CD4-positive, alpha-beta T cell treated with Interleukin-10 for 1 hour (primary cell): ENCODE results near the gene GABARAPL2.
"Not testable (repeated sequence)": the region's sequence is repeated elsewhere in the genome, so short reads cannot be mapped to it uniquely, and the experiment has no call there.

Source experiments
- DNase-seq: peaks from one replicate; pipeline ENCODE4 v3.0.0-alpha.2; 2020

Gene GABARAPL2

DNA sequence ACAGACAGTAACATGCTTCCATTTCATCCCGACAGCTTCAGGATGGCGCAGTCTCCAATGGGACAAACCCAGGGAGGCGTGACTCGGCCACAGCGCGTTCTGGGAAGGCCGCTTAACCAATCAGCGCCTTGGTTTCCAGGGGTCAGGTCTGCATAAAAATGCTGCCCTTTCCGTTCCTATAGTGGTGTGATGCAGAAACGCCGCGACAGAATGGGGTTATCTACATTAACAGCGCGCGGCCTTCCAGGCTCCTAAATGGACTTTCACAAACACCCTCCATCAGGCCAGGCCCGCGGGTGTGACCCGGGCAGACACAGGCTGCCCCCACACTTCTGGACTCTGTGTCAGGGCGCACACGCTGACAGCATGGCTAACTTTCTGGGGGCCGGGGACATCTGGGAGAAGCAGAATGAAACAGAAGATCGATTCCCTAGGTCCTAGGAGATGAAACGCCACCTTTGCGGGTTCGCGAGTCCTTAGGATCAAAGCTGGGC lies 10.9 kb upstream of the GABARAPL2 start:
- no peak for DNase-seq

DNA sequence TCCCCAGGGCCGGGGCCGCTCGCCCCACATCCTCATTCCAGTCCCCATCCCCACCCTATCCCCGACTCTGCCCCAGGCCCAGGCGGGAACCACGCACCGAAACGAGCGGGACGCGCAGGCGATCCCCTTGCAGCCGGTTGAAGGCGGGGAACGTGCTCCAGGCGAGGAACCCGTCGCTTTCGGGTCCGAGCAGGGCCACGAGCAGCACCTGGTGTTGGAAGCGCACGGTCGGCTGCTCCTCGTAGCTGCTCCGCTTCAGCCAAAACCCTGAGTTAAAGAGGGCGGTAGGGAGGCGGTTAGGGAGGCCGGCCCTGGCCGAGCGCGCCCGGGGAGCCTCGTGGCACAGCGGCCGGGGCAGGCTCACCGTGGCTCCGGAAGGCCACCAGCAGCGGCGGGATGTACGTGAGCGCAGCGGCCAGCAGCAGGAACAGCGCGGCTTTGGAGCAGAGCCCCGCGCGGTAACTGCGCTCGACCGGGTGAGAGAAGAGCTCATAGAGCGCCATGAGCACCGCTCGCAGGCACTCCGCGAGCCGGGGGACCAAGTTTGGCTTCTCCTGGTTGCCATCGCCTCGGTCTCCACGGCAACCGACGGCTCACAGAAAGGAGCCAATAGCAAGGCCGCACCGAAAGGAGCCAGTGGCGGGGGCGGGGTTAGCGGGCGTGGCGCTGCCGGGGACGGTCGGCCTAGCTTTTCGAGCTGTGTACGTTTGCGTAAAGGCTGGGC lies 10.3 kb upstream of the GABARAPL2 start, which contains the start of gene TMEM231:
TSS of gene TMEM231 (minus strand) at position 546 of the 724 bp plus-strand sequence. CDS start at position 503, 43 bp downstream.
- peak; percentile 97 for DNase-seq

DNA sequence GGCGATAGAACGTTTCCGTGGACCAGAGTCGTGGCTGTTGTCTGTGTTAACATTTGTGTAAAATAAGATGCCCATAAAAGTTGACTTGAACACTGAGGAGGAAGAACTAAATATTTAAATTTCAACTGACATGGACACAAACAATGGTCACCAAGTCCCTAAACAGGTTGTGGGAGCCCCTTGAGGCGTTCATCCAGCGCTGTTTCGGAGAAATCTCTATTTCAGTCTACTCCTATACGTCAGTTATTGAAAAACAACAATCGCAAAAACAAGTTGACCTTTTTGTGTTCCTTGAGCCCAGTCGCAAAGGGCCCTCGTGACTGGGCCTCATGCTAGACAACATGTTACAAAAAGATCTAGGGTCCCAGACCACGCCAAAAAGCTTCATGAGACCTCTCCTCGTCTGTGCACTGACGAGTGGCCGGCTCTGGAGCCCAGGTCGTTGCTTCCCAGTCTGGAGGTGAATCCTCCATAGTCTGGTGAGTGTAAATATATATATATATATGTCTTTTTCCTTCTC lies 9.7 kb upstream of the GABARAPL2 start:
- DNase-seq = no peak

DNA sequence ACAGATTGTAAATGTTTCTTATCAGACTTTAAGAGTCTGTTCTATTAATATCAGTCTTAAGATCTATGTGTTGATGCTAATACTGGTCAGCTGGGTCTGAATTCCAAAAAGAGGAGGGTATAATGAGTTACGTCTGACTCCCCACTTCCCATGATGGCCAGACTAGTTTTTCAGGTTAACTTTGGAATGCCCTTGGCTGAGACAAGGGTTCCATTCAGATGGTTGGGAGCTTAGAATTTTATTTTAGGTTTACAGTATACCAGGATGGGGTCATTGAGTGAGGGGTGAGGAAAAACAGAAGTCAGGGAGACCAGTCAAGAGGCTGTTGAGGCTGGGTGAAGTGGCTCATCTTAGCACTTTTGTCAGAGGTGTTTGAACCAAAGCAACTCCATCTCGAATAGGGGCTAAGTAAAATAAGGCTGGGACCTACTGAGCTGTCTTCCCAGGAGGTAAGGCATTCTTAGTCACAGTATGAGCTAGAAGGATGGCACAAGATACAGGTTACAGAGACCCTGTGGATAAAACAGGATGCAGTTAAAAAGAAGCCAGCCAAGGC lies 7.3 kb upstream of the GABARAPL2 start:
- no peak for DNase-seq

DNA sequence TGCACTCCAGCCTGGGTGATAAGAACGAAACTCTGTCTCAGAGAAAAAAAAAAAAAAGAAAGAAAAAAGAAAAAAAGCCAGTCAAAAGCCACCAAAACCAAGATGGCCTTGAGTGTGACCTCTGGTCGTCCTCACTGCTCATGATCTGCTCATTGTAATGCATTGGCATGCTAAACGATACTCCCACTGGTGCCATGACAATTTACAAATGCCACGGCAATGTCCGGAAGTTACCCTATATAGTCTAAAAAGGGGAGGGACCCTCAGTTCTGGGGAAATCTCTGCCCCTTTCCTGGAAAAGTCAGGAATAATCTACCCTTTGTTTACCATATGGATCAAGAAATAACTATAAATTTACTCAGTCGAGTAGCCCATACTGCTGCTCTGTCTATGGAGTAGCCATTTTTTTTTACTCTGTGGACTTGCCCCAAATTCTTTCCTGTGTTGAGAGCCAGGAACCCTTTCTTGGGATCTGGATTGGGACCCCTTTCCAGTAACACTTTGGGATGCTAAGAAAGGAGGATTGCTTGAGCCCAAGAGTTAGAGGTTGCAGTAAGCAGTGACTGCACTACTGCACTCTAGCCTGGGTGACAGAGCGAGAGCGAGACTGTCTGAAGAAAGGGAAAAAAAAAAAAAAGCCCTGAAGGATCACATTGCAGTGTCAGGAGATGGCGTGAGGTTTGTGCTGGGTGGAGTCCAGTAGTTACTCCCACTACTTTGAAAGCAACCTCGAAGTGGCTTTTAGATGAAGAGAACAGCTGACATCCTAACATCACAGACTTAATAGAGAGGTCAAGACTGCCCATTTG lies 6.4 kb upstream of the GABARAPL2 start:
- DNase-seq = no peak

DNA sequence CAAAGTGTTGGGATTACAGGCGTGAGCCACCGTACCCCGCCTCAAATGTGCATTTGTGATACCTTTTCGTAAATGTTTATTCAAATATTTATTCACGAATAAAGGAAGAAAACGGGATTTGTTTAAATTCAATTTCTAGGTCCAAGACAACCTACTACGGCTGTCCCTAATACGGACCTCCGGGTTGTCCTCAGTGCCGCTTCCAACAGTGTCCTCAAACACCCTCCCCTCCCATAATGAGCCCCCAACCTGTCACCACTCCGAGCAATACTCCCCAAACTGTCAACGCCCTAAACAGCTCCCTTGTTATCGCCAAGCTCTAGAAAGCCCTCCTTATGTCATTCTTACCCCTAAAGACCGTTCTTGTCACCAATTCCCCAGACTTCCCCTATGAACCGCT lies 539 bp upstream of the GABARAPL2 start:
- no peak for DNase-seq

DNA sequence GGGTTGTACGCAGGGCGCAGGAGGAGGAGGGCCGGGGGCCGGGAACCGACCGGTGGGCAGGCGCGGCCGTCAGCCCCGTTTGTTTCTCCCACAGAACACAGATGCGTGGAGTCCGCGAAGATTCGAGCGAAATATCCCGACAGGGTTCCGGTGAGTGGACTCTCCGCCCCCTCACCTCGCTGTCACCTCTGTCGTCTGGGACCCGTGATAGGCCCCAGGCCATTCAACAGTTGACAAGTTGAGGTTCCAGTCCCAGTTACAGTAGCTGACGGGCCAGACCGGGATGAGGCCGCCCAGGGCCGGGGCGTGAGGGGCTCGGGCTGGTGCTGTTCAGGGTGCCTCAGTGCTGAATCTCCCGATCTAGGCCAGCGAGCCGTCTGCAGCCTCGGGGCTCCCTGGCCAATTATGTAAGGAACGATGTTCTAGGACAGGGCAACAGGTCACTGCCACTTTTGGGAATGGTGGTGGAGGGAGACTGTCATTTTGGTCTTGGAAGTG lies 628 bp downstream of the GABARAPL2 start:
- DNase-seq = peak; percentile 27

DNA sequence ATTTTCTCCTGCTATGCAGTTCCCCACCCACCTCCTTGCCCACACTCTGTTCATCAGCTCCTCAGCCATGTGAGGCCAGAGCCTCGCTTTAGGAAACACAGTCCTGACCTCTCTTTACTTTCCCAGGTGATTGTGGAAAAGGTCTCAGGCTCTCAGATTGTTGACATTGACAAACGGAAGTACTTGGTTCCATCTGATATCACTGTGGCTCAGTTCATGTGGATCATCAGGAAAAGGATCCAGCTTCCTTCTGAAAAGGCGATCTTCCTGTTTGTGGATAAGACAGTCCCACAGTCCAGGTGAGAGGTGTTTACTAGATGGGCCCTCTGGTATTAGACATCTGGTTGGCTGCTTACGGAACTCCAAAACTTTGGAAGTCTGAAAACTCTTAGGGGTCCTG lies 1.7 kb downstream of the GABARAPL2 start:
- DNase-seq = no peak

DNA sequence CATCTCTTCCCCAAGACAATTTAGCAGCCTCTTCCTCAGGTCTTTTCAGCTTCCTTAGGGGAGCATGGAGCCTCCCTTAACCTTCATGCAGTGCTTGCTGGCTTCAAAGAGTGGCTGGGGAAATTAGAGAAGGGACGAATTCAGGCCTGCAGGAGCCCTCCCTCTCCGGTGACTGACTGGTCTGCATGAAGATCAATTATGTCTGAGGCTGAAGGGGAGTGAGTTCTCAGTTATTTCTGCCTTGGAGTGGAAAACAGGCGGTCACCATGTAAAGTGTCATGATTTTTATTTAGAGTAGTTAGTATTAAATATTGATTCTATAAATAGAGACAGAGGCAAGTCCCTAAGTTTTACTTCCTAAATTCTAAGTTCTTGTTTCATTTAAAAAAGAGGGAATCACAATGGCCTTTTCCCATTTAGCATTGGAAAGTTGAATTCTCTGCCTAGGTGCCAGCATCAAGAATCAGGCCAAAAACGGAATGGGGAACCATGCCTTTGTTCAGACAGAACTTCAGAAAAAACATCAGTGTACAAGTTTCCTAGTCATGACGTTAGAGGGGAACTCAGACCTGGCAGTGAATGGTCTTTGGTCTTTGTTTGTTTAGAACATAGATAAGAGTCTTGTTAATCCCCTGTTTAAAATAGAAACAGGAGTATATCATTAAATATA lies 4.4 kb downstream of the GABARAPL2 start:
- DNase-seq = no peak

DNA sequence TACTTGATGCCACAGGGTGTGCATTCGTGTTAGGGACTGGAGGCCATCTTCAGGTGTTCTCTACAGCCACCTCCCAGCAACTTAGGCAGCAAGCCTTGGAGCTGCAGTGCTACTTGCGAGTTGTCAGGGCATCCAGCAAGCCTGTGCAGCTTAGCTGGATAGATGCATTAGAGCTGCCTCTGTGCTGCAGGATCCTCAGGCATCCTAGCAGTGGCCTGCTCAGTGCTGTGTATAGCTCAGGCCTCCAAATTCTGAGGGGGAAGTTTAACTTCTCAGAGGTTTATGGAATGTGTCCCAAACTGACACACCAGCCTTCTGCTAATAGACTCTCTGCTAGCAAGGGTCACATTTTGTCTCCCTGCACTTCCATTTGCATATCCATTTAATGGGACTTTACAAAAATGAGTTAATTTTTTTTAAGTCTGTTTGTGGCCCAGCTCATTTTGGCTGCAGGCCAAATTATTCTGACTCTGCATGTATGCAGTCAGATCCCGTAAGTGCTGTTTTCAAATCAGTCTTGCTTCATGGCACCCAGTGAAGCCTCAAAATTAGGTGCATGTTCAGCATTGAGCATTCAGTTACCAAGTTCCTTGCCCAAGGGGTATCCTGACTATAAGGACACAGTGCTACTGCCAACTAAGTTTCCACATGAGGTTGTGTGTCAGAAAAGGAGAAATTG lies 6.8 kb downstream of the GABARAPL2 start:
- no peak for DNase-seq

DNA sequence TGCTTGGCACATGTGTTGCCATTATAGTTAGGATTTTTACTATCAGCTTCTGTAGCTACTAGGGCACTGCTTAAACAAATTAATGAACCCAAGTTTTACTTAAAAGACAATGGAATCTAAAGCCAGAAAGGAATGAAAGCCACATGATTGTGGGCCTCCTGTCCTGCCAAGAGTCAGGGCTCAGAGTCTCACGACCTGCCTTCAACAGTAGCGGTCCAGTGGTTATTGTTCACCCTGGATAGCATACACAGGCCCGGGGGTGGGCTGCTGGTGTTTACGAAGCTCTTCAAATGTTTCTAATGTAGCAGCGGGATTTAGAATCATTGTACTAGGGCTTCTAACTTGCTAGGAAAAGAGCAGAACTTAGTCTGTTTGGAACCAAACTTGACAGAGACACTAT lies 7.8 kb downstream of the GABARAPL2 start:
- no peak for DNase-seq

DNA sequence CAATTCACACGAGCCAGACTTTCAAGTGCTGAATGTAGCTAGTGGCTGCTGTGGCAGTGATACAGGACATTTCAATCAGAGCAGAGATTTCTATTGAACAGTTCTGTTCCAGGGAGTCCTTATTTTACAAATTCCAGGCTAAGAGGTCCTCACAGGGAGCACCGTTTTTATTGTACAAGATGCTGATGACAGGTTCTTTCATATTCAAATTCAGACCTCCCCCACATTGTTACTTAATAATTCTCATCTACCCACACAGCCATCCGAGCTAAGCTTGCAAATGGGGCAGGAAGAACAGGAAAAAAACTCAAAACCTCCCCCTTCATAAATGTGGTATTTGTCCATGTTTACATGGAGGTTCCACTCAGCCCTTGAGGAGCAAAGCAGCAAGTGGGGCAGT lies 9.8 kb downstream of the GABARAPL2 start:
- DNase-seq = no peak

DNA sequence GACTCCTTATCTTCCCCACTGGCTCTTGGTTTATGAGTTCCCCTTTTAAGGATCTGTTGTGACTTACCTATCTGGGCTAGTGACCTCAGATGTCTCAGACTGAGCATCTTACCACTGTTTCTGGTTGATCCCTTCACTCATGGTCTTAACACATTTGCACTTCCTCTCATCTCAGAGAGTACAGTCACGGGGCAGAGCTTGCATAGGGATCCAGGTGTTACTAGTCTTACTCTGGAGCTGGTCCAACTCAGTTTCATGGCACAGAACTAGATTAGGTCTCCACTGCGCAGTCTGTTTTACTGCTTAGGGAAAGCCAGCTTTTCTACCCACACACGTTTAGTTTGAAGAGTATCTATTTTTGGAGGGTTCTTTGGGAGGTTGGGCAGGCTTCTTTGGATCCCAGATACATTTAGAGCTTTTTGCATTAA lies 10.2 kb downstream of the GABARAPL2 start:
- no peak for DNase-seq

DNA sequence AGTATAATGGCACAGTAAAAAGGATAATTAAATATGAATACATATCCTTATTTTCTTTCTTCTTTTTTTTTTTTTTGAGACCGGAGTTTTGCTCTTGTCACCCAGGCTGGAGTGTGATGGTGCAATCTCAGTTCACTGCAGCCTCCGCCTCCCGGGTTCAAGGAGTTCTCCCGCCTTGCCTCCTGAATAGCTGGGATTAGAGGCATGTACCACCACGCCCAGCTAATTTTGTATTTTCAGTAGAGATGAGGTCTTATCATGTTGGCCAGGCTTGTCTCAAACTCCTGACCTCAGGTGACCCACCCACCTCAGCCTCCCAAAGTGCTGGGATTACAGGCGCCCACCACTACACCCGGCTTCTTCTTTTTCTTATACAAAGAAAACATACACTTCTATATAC lies 12.0 kb downstream of the GABARAPL2 start:
- DNase-seq = no peak

DNA sequence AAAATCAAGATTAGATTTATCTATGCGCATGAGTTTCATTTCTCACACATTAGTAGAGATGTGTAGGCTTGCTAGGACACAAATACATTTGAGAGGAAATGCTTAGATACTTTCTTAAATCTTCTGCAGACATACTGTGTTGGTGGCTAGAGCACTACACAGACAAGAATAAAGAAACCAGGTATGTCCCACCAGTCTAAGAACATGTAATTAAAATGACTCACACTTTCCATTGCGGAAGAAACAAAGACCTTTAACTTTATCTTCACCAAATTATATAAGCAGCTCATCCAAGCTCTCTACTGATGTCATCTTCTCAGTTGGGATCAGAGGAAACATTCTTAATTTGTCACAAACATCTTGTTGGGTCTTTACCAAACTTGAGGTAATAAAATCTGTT lies 12.5 kb downstream of the GABARAPL2 start:
- DNase-seq = no peak

DNA sequence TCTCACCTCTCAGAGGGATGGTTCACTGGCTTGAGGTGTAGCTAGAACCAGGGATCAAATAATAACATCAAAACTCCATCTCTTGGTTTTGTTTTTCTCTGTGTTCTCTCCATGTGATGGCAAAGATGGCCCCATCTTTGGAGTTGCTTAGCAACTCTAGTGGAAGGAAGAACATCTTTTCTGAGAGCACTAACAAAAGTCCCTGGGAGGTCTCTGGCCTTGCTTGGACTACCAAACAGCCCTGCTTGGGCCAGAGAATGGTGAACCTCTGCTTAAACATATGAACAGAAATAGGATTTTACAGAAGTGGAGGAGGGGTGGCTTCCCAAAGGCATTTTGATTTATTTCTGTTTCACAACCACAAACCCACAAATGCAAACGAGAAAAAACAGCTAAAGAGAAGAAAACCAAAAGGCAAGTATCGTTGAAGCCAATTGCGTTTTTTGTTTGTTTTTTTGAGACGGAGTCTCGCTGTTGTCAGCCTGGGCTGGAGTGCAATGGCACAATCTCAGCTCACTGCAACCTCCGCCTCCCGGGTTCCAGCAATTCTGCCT lies 13.2 kb downstream of the GABARAPL2 start:
- no peak for DNase-seq

DNA sequence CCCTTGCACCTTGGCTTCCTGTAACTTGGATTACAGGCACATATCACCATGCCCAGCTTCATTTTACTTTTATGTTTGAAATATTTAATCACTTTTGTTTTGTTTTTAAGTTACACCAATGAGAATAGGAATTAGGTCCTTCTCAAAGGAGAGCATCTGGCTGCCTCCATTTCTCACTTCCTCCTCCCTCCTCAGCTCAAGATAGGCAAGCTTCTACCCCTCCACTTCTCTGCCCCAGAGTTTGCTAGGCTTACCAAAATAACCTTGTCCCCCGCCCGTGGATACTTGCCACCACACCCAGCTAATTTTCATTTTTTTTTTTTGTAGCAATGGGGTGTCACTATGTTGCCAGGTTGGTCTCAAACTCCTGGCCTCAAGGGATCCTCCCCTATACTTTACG lies 17.9 kb downstream of the GABARAPL2 start:
- DNase-seq = no peak

DNA sequence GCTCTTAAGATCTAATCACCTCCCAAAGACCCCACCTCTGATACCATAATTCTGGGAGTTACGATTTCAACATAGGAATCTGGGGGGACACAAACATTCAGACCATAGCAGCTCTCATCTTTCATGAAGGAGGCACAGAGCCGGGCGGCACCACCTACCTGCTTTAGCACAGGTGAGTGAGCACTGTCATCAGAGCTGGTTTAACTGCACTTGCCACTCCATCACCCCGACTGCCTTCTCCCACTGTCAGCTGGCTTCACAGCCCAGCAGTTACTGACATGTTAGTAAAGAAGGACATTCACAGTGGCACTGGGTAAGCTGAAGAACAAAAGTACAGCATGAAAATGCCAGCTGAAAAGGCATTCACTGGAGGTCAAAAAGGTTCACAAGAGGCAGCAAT lies 22.5 kb downstream of the GABARAPL2 start:
- no peak for DNase-seq

DNA sequence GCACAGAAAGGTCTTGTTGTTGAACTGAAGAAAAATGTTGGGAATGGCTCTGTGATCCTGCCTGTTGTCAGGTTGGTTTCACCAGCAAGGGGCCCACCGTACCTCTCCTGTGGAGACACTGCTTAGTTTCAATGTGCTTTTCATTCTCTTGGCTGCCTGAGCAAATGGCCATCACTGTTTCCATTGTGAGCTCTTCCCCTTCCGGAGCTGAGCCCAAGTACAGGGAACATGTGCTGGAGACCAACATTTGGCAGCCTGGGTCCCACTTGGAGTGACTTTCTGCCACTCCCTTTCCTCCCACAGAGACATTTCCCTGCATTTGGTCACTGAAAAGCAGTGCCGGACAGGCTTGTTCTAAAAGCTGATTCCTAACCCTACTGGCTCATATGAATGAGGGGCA lies 23.1 kb downstream of the GABARAPL2 start:
- no peak for DNase-seq

DNA sequence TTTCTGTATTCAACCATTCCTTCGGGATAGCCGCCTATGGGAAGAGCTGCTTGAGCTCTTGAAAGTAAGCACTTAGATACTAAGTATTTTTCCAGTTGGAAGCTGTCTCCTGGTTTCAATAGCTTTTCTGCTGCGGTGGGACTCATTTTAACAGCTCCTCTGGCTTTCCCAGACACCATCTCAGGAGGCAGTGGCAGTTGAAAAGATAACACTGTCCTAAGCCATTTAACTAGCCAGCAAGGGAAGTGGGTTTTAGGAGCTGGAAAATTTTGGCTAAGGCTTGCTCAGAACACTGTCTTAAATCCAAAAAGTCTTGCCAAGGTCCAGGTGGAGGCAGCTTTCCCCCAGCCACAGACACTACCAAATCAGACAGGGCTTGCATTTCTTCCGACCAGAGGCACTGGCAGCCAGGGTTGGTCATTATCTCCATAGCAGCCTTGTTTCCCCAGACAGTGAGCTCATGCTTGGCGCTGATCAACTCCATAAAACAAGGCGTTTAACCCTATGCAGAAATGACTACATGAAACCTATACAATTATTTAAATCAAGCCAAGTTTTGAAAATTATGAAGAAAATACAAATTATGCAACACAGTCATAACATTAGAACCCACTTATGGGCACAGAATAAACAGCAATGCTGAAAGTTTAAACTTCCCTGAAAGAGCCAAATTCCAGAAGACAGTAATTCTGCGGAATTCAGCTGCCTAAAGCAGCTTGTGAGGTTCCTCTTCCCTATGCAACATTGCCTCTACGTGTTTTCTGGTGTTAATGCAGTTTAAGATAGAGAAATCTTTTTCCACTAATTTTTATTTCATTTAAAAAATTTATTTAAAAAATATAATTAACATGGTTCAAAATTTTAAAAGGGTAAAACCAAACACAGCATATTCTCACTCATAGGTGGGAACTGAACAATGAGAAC lies 25.0 kb downstream of the GABARAPL2 start:
- DNase-seq = no peak

DNA sequence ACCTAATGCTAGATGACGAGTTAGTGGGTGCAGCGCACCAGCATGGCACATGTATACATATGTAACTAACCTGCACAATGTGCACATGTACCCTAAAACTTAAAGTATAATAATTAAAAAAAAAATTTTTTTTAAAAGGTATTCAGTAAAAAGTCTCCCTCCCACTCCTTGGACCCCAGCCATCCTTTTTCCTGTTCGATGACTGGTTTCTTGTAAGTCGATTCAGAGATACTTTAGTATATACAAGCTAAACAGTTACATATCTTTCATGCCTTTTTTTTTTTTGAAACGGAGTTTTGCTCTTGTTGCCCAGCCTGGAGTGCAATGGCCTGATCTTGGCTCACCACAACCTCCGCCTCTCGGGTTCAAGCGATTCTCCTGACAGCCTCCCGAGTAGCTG lies 25.7 kb downstream of the GABARAPL2 start:
- not testable (repeated sequence) for DNase-seq
